GM19328 (cell line): ENCODE data around the gene MAP4K3.
"Not testable (repeated sequence)": the region's sequence is repeated elsewhere in the genome, so short reads cannot be mapped to it uniquely, and the experiment has no call there.

ENCODE experiments used
- ATAC-seq: cut with Tn5 transposase; IDR thresholded peaks from one replicate; pipeline ENCODE4 v1.9.1; 2021; ENCODE audit warnings: mild to moderate bottlenecking, moderate library complexity; ENCODE audit not compliant: unreplicated experiment

MAP4K3 gene

GRCh38 chr2:39246382-39246980, 190.6 kb downstream of the MAP4K3 start:
- ATAC-seq, result no peak

GRCh38 chr2:39244963-39245625, 192.0 kb downstream of the MAP4K3 start:
- ATAC-seq, result not testable (repeated sequence)

GRCh38 chr2:39244241-39244862, 192.7 kb downstream of the MAP4K3 start:
- not testable (repeated sequence) for ATAC-seq

GRCh38 chr2:39243469-39244123, 193.5 kb downstream of the MAP4K3 start, which contains the start of gene CDKL4:
CDKL4 (minus strand) TSS chr2:39243970.
- no peak for ATAC-seq

GRCh38 chr2:39241588-39241987, 195.5 kb downstream of the MAP4K3 start:
- no peak for ATAC-seq

- no peak for ATAC-seq
Observed at GRCh38 chr2:39240758-39241157, 196.3 kb downstream of the MAP4K3 start.

GRCh38 chr2:39234754-39235153, 202.3 kb downstream of the MAP4K3 start:
- ATAC-seq, result no peak

GRCh38 chr2:39232141-39232540, 204.9 kb downstream of the MAP4K3 start:
- no peak for ATAC-seq

- ATAC-seq, result peak; percentile 4
Observed at GRCh38 chr2:39228413-39229209, 208.5 kb downstream of the MAP4K3 start.

GRCh38 chr2:39227628-39228412, 209.3 kb downstream of the MAP4K3 start:
- ATAC-seq, result peak; percentile 71

GRCh38 chr2:39225567-39225966, 211.5 kb downstream of the MAP4K3 start:
- no peak for ATAC-seq

GRCh38 chr2:39223909-39224308, 213.2 kb downstream of the MAP4K3 start:
- no peak for ATAC-seq

- ATAC-seq, result no peak
Observed at GRCh38 chr2:39221459-39221858, 215.6 kb downstream of the MAP4K3 start.

GRCh38 chr2:39220136-39220535, 216.9 kb downstream of the MAP4K3 start:
- no peak for ATAC-seq

GRCh38 chr2:39218391-39218790, 218.7 kb downstream of the MAP4K3 start:
- ATAC-seq, result no peak

- no peak for ATAC-seq
Observed at GRCh38 chr2:39217192-39217550, 219.9 kb downstream of the MAP4K3 start.

GRCh38 chr2:39216346-39217191, 220.5 kb downstream of the MAP4K3 start:
- no peak for ATAC-seq

GRCh38 chr2:39215545-39215944, 221.5 kb downstream of the MAP4K3 start:
- ATAC-seq, result no peak

- ATAC-seq, result no peak
Observed at GRCh38 chr2:39213015-39213414, 224.1 kb downstream of the MAP4K3 start.
